ENCODE measurements around the gene SPOCK3.

DNA sequence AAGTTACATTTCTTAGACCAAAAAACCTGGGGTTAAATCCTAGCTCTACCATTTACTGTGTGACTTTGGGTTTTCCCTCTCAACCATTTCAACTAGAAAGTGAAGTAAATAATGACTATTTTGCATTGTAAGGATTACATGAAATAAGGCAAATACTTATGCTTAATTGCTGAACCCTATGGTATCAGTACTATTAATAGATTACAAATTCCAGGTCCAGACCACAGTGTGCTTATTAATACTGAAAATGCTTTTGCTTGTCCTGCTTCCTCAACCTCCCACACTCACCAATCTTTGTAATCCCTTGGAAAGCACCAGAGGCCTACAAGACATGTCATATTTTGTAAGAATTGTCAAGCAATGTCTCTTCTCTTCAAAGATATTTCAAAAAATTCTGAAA is 456.5 kb downstream of the SPOCK3 start:
- TF ChIP-seq CTCF (IDR thresholded peaks at IDR 0.05) (no peak), POLR2A (IDR thresholded peaks at IDR 0.05) (no peak)
